ENCODE measurements around the gene KLRF1. TPM values are rescaled to one million over a fixed set of nuclear protein-coding genes. Genes with fewer than 3 reads are reported as not detected.

The KLRF1 gene
- polyA plus RNA-seq (2013, experiment 1 of 2), result not detected
- not detected for polyA plus RNA-seq (2013, experiment 2 of 2)

DNA sequence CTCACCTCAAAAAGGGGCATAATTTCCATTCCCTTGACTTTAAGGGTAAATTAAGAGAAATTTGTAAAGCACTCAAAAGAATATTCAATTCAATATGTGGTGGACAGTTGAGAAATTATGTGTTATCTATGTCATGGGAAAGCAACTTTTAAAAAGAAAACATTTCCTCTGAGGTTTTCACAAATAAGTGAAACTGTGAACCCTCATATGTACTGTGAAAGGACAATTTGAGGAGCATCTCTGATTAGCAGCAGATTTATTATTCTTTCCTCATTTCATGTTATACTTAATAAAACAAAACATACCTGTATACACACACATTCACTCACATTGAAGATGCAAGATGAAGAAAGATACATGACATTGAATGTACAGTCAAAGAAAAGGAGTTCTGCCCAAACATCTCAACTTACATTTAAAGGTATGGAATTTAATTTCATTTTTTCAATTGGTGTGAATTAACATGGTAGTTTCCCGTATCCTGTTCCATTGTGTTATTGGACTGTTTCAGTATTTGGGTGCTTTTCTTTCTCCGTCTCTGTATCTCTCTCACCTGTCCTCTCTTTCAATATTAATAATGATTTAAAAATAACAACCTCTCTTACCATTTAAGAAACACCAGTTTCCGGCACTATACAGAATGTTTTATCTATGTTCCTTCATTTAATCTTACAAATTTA, at the start of gene KLRF1:
TSS of gene KLRF1 (plus strand) at position 273 of the 680 bp plus-strand sequence. CDS start at position 337, 64 bp downstream.
- Histone ChIP-seq H3K9me3 (ENCODE audit: insufficient read depth, low read depth, low read length) (no peaks in the 10 kb centered on the region), H3K4me3 (ENCODE audit: low read length) (no peak within 1 kb of the TSS), H3K36me3 (ENCODE audit: insufficient read depth, low read length) (no peaks in the 10 kb centered on the region), H3K9ac (ENCODE audit: low read depth, low read length) (no peak within 1 kb of the TSS), H3K27me3 (ENCODE audit: insufficient read depth, low read length) (no peaks in the 10 kb centered on the region), H3K27ac (ENCODE audit: low read depth, low read length) (no peak within 1 kb of the TSS), H3K4me1 (ENCODE audit: insufficient read depth, low read length) (no peaks in the 10 kb centered on the region)
- WGBS, result 92% methylated on average over 2 of the region's 3 CpGs

- Histone ChIP-seq H3K4me3 (ENCODE audit: low read length) (no peak overlapping the region), H3K9ac (ENCODE audit: low read depth, low read length) (no peak overlapping the region), H3K36me3 (ENCODE audit: insufficient read depth, low read length) (no peaks in the 10 kb centered on the region), H3K27me3 (ENCODE audit: insufficient read depth, low read length) (no peaks in the 10 kb centered on the region), H3K4me1 (ENCODE audit: insufficient read depth, low read length) (peaks cover 21% of the 10 kb centered on the region; the same call in 1 of the 2 replicates), H3K9me3 (ENCODE audit: insufficient read depth, low read depth, low read length) (no peaks in the 10 kb centered on the region), H3K27ac (ENCODE audit: low read depth, low read length) (no peak overlapping the region)
- WGBS, result 75% methylated on average over 4 of the region's 4 CpGs
Observed at GRCh38 chr12:9779209-9779608, 48.1 kb upstream of the KLRF1 start.

DNA sequence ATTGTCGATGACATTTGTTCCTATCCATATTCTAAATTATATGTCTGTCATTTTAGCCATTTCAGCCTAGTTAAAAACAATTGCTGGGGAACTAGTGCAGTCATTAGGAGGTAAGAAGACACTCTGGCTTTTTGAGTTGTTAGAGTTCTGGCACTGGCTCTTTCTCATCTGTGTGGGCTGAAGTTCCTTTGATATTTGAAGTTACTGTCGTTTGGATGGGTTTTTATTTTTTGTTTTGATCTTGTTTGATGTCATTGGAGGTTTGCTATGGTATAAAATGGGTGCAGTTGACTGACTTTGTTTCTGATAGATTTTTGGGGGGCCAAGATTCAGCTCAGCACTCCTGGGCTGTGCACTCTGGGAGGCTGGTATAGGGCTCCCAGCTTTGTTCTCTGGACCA, 45.9 kb upstream of the KLRF1 start:
- no peaks in the 10 kb centered on the region for H3K9me3 ChIP-seq (ENCODE audit: insufficient read depth, low read depth, low read length)

DNA sequence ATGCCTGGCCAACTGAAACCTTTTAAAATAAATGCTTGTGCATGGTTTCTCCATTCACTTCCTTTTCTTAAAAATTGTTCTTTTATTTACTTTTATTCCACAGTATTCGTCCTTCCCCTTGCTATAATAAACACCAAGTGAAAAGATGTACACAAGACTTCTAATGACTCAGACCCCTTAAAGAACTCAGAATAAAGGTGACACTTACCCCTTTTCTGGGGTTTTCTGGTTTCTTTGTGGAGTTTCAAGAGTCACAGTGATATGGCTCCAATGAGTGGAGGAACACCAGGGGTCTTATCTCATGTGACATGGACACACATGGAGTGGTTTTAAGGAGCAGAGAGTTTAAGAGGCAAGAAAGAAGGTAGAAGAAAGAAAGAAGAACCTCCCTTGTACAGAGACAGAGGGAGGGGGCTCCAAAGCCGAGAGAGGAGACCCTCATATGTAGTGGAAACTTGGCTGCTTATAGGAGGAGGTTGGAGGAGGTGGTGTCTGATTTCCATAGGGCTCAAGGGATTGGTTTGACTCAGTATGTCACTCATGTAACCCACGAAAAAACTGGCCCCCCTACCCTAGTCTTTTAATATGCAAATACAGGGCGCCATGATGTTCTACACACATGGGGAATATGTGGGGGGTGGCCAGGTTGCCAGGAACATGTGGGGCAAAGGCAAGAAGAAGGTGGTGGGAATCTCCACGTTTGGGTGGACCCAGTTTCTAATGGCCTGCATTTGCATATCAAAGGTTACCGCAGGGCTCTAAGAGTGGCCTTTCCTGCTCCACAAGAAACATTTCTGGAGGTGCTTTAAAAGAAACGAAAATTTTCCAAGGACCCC, 44.5 kb upstream of the KLRF1 start:
- H3K27me3 ChIP-seq (ENCODE audit: insufficient read depth, low read length), result no peaks in the 10 kb centered on the region
- no peaks in the 10 kb centered on the region for H3K36me3 ChIP-seq (ENCODE audit: insufficient read depth, low read length)
- peaks cover 37% of the 10 kb centered on the region for H3K4me1 ChIP-seq (ENCODE audit: insufficient read depth, low read length)
- no peaks in the 10 kb centered on the region for H3K9me3 ChIP-seq (ENCODE audit: insufficient read depth, low read depth, low read length)
- H3K9ac ChIP-seq (ENCODE audit: low read depth, low read length), result no peak overlapping the region
- no peak overlapping the region for H3K4me3 ChIP-seq (ENCODE audit: low read length)
- 61% methylated on average over 7 of the region's 7 CpGs for WGBS
- peak overlapping the region; percentile 41; the same call in 1 of the 2 replicates for H3K27ac ChIP-seq (ENCODE audit: low read depth, low read length)

More for the DNA sequence above, 45.9 kb upstream of the KLRF1 start:
- Histone ChIP-seq H3K27me3 (ENCODE audit: insufficient read depth, low read length) (no peaks in the 10 kb centered on the region), H3K4me1 (ENCODE audit: insufficient read depth, low read length) (peaks cover 34% of the 10 kb centered on the region), H3K27ac (ENCODE audit: low read depth, low read length) (no peak overlapping the region), H3K36me3 (ENCODE audit: insufficient read depth, low read length) (no peaks in the 10 kb centered on the region), H3K9ac (ENCODE audit: low read depth, low read length) (no peak overlapping the region), H3K4me3 (ENCODE audit: low read length) (no peak overlapping the region)
- WGBS, result 82% methylated on average over 1 of the region's 2 CpGs

DNA sequence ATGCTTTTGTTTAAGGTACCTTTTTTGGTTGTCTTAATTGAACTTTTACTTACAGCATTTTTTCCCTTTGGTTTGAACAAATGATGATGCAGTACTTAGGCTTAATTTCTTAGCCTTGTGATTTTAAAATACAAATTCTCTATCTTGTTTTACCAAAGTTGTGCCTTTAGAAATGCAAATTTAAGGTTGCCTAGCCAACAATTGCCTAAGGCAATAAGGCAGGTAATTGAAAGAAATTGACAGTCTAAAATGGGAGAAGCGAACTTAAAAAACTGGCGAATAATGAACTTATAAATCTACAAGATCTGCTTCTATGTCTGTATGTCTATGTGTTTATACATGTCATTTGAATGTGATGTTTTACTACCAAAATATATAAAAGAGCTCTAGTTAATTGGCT, 43.0 kb upstream of the KLRF1 start:
- H3K27me3 ChIP-seq (ENCODE audit: insufficient read depth, low read length), result no peaks in the 10 kb centered on the region
- WGBS, result 69% methylated on average over 2 of the region's 2 CpGs
- no peak overlapping the region for H3K4me3 ChIP-seq (ENCODE audit: low read length)
- H3K9me3 ChIP-seq (ENCODE audit: insufficient read depth, low read depth, low read length), result no peaks in the 10 kb centered on the region
- H3K27ac ChIP-seq (ENCODE audit: low read depth, low read length), result peak overlapping the region; percentile 60; the same call in 1 of the 2 replicates
- no peaks in the 10 kb centered on the region for H3K36me3 ChIP-seq (ENCODE audit: insufficient read depth, low read length)
- H3K9ac ChIP-seq (ENCODE audit: low read depth, low read length), result no peak overlapping the region
- H3K4me1 ChIP-seq (ENCODE audit: insufficient read depth, low read length), result peaks cover 40% of the 10 kb centered on the region

GRCh38 chr12:9784816-9785215, 42.5 kb upstream of the KLRF1 start:
- Histone ChIP-seq H3K4me3 (ENCODE audit: low read length) (no peak overlapping the region), H3K9me3 (ENCODE audit: insufficient read depth, low read depth, low read length) (0 out of 2 replicates have a peak, but pooled peaks cover 2% of the 10 kb centered on the region), H3K36me3 (ENCODE audit: insufficient read depth, low read length) (no peaks in the 10 kb centered on the region), H3K4me1 (ENCODE audit: insufficient read depth, low read length) (peaks cover 40% of the 10 kb centered on the region), H3K27me3 (ENCODE audit: insufficient read depth, low read length) (no peaks in the 10 kb centered on the region), H3K9ac (ENCODE audit: low read depth, low read length) (0 out of 2 replicates have a peak overlapping the region, but pooled peaks have one; percentile 24), H3K27ac (ENCODE audit: low read depth, low read length) (no peak overlapping the region)
- WGBS, result 14% methylated on average over 2 of the region's 3 CpGs

DNA sequence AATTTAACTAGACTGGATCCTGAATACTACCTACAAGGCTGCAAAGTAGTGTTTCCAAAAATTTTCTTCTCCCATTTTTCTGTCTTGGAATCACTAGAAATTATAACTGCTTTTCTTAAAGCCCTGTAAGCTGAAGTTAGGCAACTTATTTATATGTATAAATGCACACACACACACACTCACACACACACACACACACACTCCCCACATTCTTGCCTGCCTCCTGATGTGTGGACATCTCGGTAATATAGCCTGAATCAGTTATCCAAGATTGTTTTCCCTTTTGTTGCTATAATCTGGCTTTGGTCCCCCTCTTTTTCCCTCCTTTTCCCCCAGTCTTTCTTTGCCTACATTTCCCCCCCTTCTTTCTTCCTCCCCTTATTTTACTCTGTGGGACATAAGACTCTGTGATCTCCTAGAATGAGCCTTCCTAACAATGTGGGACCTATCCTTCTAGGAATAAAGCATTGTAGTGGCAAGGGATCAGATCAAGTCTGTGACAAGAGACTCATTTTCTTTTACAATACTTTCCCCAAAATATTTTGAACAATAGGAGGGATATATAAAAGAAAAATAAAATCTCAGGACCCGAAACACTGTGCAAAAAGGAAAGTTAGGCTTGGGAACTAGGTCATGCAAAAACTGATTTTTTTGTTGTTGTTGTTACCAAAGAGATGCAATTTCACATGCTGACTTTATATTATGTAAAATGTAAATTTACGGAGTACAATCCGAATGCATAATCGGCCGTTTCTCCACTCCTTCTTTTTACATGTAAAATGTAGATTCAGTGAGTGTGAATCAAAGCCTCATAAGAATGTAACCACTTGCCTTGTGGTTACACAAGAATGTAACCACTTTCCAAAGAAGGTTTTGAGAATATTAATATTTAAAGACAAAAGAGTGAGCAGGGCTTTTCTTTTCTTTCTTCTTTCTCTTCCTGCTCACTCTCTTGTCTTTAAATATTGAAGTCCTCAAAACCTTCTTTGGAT, 40.3 kb upstream of the KLRF1 start:
- H3K9ac ChIP-seq (ENCODE audit: low read depth, low read length), result peak overlapping the region; percentile 37; the same call in 1 of the 2 replicates
- H3K27me3 ChIP-seq (ENCODE audit: insufficient read depth, low read length), result no peaks in the 10 kb centered on the region
- 0 out of 2 replicates have a peak, but pooled peaks cover 3% of the 10 kb centered on the region for H3K9me3 ChIP-seq (ENCODE audit: insufficient read depth, low read depth, low read length)
- no peak overlapping the region; the same call in 1 of the 2 replicates for H3K4me3 ChIP-seq (ENCODE audit: low read length)
- H3K27ac ChIP-seq (ENCODE audit: low read depth, low read length), result peak overlapping the region; percentile 80; the same call in 1 of the 2 replicates
- H3K36me3 ChIP-seq (ENCODE audit: insufficient read depth, low read length), result no peaks in the 10 kb centered on the region
- peaks cover 40% of the 10 kb centered on the region for H3K4me1 ChIP-seq (ENCODE audit: insufficient read depth, low read length)
- 83% methylated on average over 2 of the region's 6 CpGs for WGBS

DNA sequence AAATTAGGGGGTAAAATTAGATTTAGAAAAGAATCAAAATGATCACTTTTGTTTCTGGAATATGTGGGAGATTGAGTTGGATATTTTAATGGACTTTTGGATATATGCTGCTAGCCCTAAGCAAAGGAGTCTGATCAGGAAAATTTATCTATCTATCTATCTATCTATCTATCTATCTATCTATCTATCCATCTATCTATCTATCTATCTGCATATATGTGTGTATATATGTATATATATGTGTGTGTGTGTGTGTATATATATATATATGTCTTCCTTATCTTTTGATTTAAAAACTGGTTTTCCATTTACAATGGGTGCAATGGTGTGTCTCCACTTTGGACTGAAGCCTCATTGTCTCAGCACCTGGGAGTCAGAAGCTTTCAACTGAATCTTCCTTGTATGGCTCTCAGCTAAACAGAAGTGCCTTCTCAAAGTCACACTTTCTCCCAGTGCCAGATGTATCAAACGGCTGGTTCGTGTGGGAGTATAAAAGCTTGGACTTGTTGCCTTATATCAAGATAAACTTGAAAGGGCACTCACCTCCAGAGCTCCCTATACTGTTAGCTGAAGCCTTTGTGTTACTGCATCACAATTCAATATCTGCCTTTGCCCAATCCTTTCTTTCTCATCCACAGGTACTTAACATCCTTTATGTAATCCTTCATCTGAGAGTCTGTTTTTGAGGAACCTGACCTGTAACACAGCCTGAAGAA, 34.9 kb upstream of the KLRF1 start:
- H3K27me3 ChIP-seq (ENCODE audit: insufficient read depth, low read length), result no peaks in the 10 kb centered on the region
- H3K9me3 ChIP-seq (ENCODE audit: insufficient read depth, low read depth, low read length), result 0 out of 2 replicates have a peak, but pooled peaks cover 3% of the 10 kb centered on the region
- no peak overlapping the region for H3K4me3 ChIP-seq (ENCODE audit: low read length)
- WGBS, result 45% methylated on average over 2 of the region's 2 CpGs
- no peak overlapping the region for H3K27ac ChIP-seq (ENCODE audit: low read depth, low read length)
- peaks cover 17% of the 10 kb centered on the region for H3K4me1 ChIP-seq (ENCODE audit: insufficient read depth, low read length)
- H3K36me3 ChIP-seq (ENCODE audit: insufficient read depth, low read length), result no peaks in the 10 kb centered on the region
- H3K9ac ChIP-seq (ENCODE audit: low read depth, low read length), result no peak overlapping the region

- Histone ChIP-seq H3K27me3 (ENCODE audit: insufficient read depth, low read length) (no peaks in the 10 kb centered on the region), H3K4me3 (ENCODE audit: low read length) (no peak overlapping the region), H3K27ac (ENCODE audit: low read depth, low read length) (no peak overlapping the region), H3K4me1 (ENCODE audit: insufficient read depth, low read length) (peaks cover 10% of the 10 kb centered on the region; the same call in 1 of the 2 replicates), H3K36me3 (ENCODE audit: insufficient read depth, low read length) (no peaks in the 10 kb centered on the region), H3K9ac (ENCODE audit: low read depth, low read length) (no peak overlapping the region), H3K9me3 (ENCODE audit: insufficient read depth, low read depth, low read length) (0 out of 2 replicates have a peak, but pooled peaks cover 3% of the 10 kb centered on the region)
- 92% methylated on average over 2 of the region's 2 CpGs for WGBS
Observed at GRCh38 chr12:9792961-9793617, 34.2 kb upstream of the KLRF1 start.
